Right atrium auricular region (tissue), 2 donors: ENCODE measurements around the gene FUCA2. TPM values are rescaled to one million over a fixed set of nuclear protein-coding genes. Genes with fewer than 3 reads are reported as not detected.

Experiments
- DNase-seq: peaks from one replicate; pipeline ENCODE4 v3.0.0-alpha.2; 2019; ENCODE audit warnings: low spot score
- H3K27ac ChIP-seq, 2 donors: fragments of 200-600 bp; sonication (generic); 1 replicate in 1 of 2; 2 replicates in 1 of 2; pipeline ENCODE4 v1.5.1; 2016 to 2019
- H3K27me3 ChIP-seq, 2 donors: fragments of 200-600 bp; sonication (generic); one replicate each; pipeline versions ENCODE4 v1.5.1 to v1.6.0; 2017 to 2019
- H3K36me3 ChIP-seq: fragments of 200-600 bp; sonication (generic); one replicate; pipeline ENCODE4 v1.5.1; 2016
- H3K4me1 ChIP-seq, 2 donors: fragments of 200-600 bp; sonication (generic); one replicate each; pipeline versions ENCODE4 v1.5.1 to v1.6.0; 2017 to 2019
- H3K4me3 ChIP-seq, 2 donors: fragments of 200-600 bp; sonication (generic); 1 replicate in 1 of 2; 2 replicates in 1 of 2; pipeline ENCODE4 v1.5.1; 2017 to 2019; ENCODE audit warnings: mild to moderate bottlenecking in 1 of 2, moderate library complexity in 1 of 2
- H3K9me3 ChIP-seq, 2 donors: fragments of 200-600 bp; sonication (generic); one replicate each; pipeline ENCODE4 v1.5.1; 2019
- CTCF ChIP-seq, 2 donors: fragments of 200-600 bp; sonication (generic); IDR thresholded peaks; one replicate each; pipeline ENCODE4 v1.5.1; 2019; ENCODE audit warnings: antibody characterized with exemption in 2 of 2
- total RNA-seq, 2 donors: library from RNA; depleted of rRNA; stranded (reverse); fragments of >200 nt; gene quantifications; one replicate each; pipeline ENCODE4 v1.1.0, GENCODE V29; 2016

FUCA2 gene
- total RNA-seq, 2 donors from 2014 or later, result 17.3 to 27.3 TPM

GRCh38 chr6:143490244-143490643, 21.3 kb downstream of the FUCA2 start:
- peaks cover 6% of the 10 kb centered on the region for H3K36me3 ChIP-seq
- no peaks in the 10 kb centered on the region for H3K9me3 ChIP-seq
- TF ChIP-seq CTCF (IDR thresholded peaks at IDR 0.05), result no peak
- no peak overlapping the region for H3K27ac ChIP-seq
- no peaks in the 10 kb centered on the region for H3K4me1 ChIP-seq
- DNase-seq, result no peak
- H3K4me3 ChIP-seq, result no peak overlapping the region
- H3K27me3 ChIP-seq, result no peaks in the 10 kb centered on the region

- no peak overlapping the region for H3K4me3 ChIP-seq
- H3K36me3 ChIP-seq, result no peaks in the 10 kb centered on the region
- no peak overlapping the region for H3K27ac ChIP-seq
- H3K9me3 ChIP-seq, result no peaks in the 10 kb centered on the region
- DNase-seq, result no peak
- no peaks in the 10 kb centered on the region for H3K27me3 ChIP-seq
- TF ChIP-seq CTCF (IDR thresholded peaks at IDR 0.05), result no peak
- no peaks in the 10 kb centered on the region for H3K4me1 ChIP-seq
These were observed 24.8 kb downstream of the FUCA2 start for GRCh38 chr6:143486752-143487151.

GRCh38 chr6:143485967-143486366, 25.6 kb downstream of the FUCA2 start:
- TF ChIP-seq CTCF (IDR thresholded peaks at IDR 0.05), result no peak
- Histone ChIP-seq H3K36me3 (no peaks in the 10 kb centered on the region), H3K4me1 (no peaks in the 10 kb centered on the region), H3K4me3 (no peak overlapping the region), H3K27me3 (no peaks in the 10 kb centered on the region), H3K27ac (no peak overlapping the region), H3K9me3 (no peaks in the 10 kb centered on the region)
- no peak for DNase-seq

- no peak overlapping the region for H3K27ac ChIP-seq
- peaks cover 8% of the 10 kb centered on the region for H3K36me3 ChIP-seq
- no peak for TF ChIP-seq CTCF (IDR thresholded peaks at IDR 0.05)
These were observed 28.9 kb downstream of the FUCA2 start for GRCh38 chr6:143482593-143482992.

GRCh38 chr6:143478479-143479062, 32.9 kb downstream of the FUCA2 start:
- no peak for DNase-seq
- peaks cover 14% of the 10 kb centered on the region for H3K36me3 ChIP-seq
- H3K4me3 ChIP-seq, result no peak overlapping the region
- H3K27ac ChIP-seq, result no peak overlapping the region
- no peaks in the 10 kb centered on the region for H3K9me3 ChIP-seq
- H3K4me1 ChIP-seq, result no peaks in the 10 kb centered on the region
- no peaks in the 10 kb centered on the region for H3K27me3 ChIP-seq
- TF ChIP-seq CTCF (IDR thresholded peaks at IDR 0.05), result no peak

More at GRCh38 chr6:143482593-143482992, 28.9 kb downstream of the FUCA2 start:
- DNase-seq, result no peak
- no peaks in the 10 kb centered on the region for H3K27me3 ChIP-seq
- H3K4me1 ChIP-seq, result no peaks in the 10 kb centered on the region
- H3K4me3 ChIP-seq, result no peak overlapping the region
- H3K9me3 ChIP-seq, result no peaks in the 10 kb centered on the region

GRCh38 chr6:143476545-143476944, 35.0 kb downstream of the FUCA2 start:
- H3K9me3 ChIP-seq, result no peaks in the 10 kb centered on the region
- H3K27ac ChIP-seq, result no peak overlapping the region
- DNase-seq, result no peak
- H3K4me1 ChIP-seq, result no peaks in the 10 kb centered on the region
- TF ChIP-seq CTCF (IDR thresholded peaks at IDR 0.05), result no peak
- no peak overlapping the region for H3K4me3 ChIP-seq
- no peaks in the 10 kb centered on the region for H3K27me3 ChIP-seq
- H3K36me3 ChIP-seq, result peaks cover 29% of the 10 kb centered on the region
